ENCODE results near the gene PDE4D. TPM values are rescaled to one million over a fixed set of nuclear protein-coding genes. Genes with fewer than 3 reads are reported as not detected.
A peak's percentile ranks its signal among the peaks of the same experiment; 100 is the strongest.

PDE4D gene
- total RNA-seq, 4 donors from 2014 or later = 6.0 to 36.2 (median 10.0) TPM

GRCh38 chr5:59744531-59744992 lies 149.0 kb downstream of the PDE4D start:
- TF ChIP-seq CTCF (IDR thresholded peaks at IDR 0.05) = no peak
- TF ChIP-seq POLR2A (IDR thresholded peaks at IDR 0.05) = no peak
- intact Hi-C loops (cut with DNase I) = no loop called here
- Histone ChIP-seq H3K9me3 (no peaks in the 10 kb centered on the region), H3K4me1 (peaks cover 5 to 34% (median 11%) of the 10 kb centered on the region in 3 donors), H3K36me3 (no peaks in the 10 kb centered on the region), H3K4me3 (no peak overlapping the region), H3K27me3 (no peaks in the 10 kb centered on the region), H3K27ac (peak overlapping the region; percentile 69 to 90 (median 77))
- DNase-seq = no peak

- TF ChIP-seq POLR2A (IDR thresholded peaks at IDR 0.05) = no peak
- TF ChIP-seq CTCF (IDR thresholded peaks at IDR 0.05) = no peak
- Histone ChIP-seq H3K4me3 (no peak overlapping the region), H3K4me1 (peaks cover 5 to 32% (median 9%) of the 10 kb centered on the region in 3 donors), H3K9me3 (no peaks in the 10 kb centered on the region), H3K36me3 (no peaks in the 10 kb centered on the region), H3K27ac (no peak overlapping the region), H3K27me3 (no peaks in the 10 kb centered on the region)
- DNase-seq = no peak
- intact Hi-C loops (cut with DNase I) = no loop called here
- 91 to 96% methylated on average over 3 of the region's 3 CpGs for WGBS, 2 donors
Measured at GRCh38 chr5:59741599-59741998, 151.9 kb downstream of the PDE4D start.

- Histone ChIP-seq H3K27ac (no peak overlapping the region), H3K4me1 (no peaks in the 10 kb centered on the region), H3K36me3 (no peaks in the 10 kb centered on the region), H3K4me3 (no peak overlapping the region), H3K27me3 (no peaks in the 10 kb centered on the region), H3K9me3 (no peaks in the 10 kb centered on the region)
- WGBS, 2 donors = 96 to 100% methylated on average over 1 of the region's 1 CpG
- intact Hi-C loops (cut with DNase I) = no loop called here
- DNase-seq = no peak
- TF ChIP-seq CTCF (IDR thresholded peaks at IDR 0.05) = no peak
- TF ChIP-seq POLR2A (IDR thresholded peaks at IDR 0.05) = no peak
Measured at GRCh38 chr5:59738024-59738423, 155.5 kb downstream of the PDE4D start.

GRCh38 chr5:59732806-59733205 lies 160.7 kb downstream of the PDE4D start:
- H3K9me3 ChIP-seq = no peaks in the 10 kb centered on the region
- H3K36me3 ChIP-seq = no peaks in the 10 kb centered on the region
- DNase-seq = no peak
- no peak for TF ChIP-seq POLR2A (IDR thresholded peaks at IDR 0.05)
- no peak for TF ChIP-seq CTCF (IDR thresholded peaks at IDR 0.05)
- intact Hi-C loops (cut with DNase I) = no loop called here
- H3K4me3 ChIP-seq = no peak overlapping the region
- no peaks in the 10 kb centered on the region for H3K27me3 ChIP-seq
- H3K27ac ChIP-seq = no peak overlapping the region
- no peaks in the 10 kb centered on the region for H3K4me1 ChIP-seq

GRCh38 chr5:59732301-59732700 lies 161.2 kb downstream of the PDE4D start:
- Histone ChIP-seq H3K4me3 (no peak overlapping the region), H3K4me1 (no peaks in the 10 kb centered on the region), H3K9me3 (no peaks in the 10 kb centered on the region), H3K36me3 (no peaks in the 10 kb centered on the region), H3K27ac (no peak overlapping the region), H3K27me3 (no peaks in the 10 kb centered on the region)
- WGBS, 2 donors = 74 to 85% methylated on average over 2 of the region's 2 CpGs
- DNase-seq = no peak
- TF ChIP-seq CTCF (IDR thresholded peaks at IDR 0.05) = no peak
- no peak for TF ChIP-seq POLR2A (IDR thresholded peaks at IDR 0.05)
- intact Hi-C loops (cut with DNase I) = no loop called here

All from esophagus squamous epithelium (tissue), 5 donors.